ENCODE data around the gene GNB5. TPM values are rescaled to one million over a fixed set of nuclear protein-coding genes. Genes with fewer than 3 reads are reported as not detected.

Gene GNB5
- total RNA-seq, 1 donor from 2014 or later, result 25.6 TPM

DNA sequence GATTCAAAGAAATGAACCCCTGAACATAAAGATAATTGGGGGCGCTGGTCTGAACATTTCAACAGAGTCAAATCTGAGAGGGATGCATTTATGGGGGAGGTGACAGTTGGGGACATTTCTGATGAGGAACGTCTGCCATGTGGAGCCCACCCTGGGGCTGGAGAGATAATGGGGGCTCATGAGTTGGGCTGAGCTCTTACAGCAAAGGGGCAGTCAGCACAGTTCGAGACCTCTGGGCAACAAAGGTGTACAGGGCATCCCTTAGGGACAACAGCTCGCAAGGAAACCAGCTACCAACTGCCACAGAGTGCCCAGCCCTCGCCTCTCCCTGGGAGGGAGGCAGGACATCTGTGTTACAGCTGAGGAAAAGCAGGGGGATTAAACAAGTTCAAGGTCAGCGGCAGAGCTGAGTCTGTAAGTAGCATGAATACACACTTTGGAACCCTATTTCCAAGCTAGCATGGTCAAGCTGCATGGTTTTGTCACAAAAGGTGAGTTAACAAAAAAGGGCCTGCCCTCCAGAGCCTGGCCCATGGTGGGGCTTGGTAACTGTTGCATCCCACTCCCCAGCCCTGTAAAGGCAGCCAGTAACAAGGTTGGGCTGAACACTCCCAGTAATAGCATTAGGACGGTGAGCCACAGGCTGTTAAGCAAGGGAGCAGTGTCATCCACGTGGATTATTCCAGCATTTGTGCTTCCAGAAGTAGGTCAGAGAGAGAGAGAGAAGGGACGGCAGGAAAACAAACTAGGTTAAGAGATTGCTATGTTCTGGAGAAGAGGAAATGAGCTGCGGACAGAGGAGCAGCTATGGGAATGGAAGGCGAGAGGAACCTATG, 4.3 kb downstream of the GNB5 start:
- Histone ChIP-seq H3K9me3 (ENCODE audit: insufficient read depth, low read depth, low read length) (no peaks in the 10 kb centered on the region), H3K79me2 (ENCODE audit: insufficient read depth, low read length) (no peaks in the 10 kb centered on the region), H3K36me3 (ENCODE audit: insufficient read depth, low read length) (no peaks in the 10 kb centered on the region), H2AFZ (ENCODE audit: low read depth, low read length) (no peak overlapping the region), H3K27ac (ENCODE audit: low read depth, low read length) (no peak overlapping the region), H4K20me1 (ENCODE audit: insufficient read depth, low read length) (no peaks in the 10 kb centered on the region), H3K4me1 (ENCODE audit: insufficient read depth, low read length) (no peaks in the 10 kb centered on the region), H3K4me2 (ENCODE audit: low read length) (no peak overlapping the region), H3K4me3 (ENCODE audit: insufficient read depth, low read depth, low read length) (no peak overlapping the region), H3K9ac (ENCODE audit: low read length) (no peak overlapping the region), H3K27me3 (ENCODE audit: insufficient read depth, low read length) (no peaks in the 10 kb centered on the region)
- Mint-ChIP-seq H3K9me3 (ENCODE audit: unreplicated experiment) (no peaks in the 10 kb centered on the region), H3K4me1 (ENCODE audit: low read depth, unreplicated experiment) (no peaks in the 10 kb centered on the region), H3K27me3 (ENCODE audit: low read depth, unreplicated experiment) (peaks cover 11% of the 10 kb centered on the region), H3K36me3 (ENCODE audit: low read depth, unreplicated experiment) (no peaks in the 10 kb centered on the region), H3K27ac (ENCODE audit: unreplicated experiment) (no peak overlapping the region), H3K4me3 (ENCODE audit: unreplicated experiment) (no peak overlapping the region)
- DNase-seq (ENCODE audit: low read depth) (no peak), FAIRE-seq (no peak)
- TF ChIP-seq, protein P1, sequence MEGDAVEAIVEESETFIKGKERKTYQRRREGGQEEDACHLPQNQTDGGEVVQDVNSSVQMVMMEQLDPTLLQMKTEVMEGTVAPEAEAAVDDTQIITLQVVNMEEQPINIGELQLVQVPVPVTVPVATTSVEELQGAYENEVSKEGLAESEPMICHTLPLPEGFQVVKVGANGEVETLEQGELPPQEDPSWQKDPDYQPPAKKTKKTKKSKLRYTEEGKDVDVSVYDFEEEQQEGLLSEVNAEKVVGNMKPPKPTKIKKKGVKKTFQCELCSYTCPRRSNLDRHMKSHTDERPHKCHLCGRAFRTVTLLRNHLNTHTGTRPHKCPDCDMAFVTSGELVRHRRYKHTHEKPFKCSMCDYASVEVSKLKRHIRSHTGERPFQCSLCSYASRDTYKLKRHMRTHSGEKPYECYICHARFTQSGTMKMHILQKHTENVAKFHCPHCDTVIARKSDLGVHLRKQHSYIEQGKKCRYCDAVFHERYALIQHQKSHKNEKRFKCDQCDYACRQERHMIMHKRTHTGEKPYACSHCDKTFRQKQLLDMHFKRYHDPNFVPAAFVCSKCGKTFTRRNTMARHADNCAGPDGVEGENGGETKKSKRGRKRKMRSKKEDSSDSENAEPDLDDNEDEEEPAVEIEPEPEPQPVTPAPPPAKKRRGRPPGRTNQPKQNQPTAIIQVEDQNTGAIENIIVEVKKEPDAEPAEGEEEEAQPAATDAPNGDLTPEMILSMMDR (IDR thresholded peaks at IDR 0.05; ENCODE audit: insufficient read depth, low read depth, low read length), result no peak
- no peak for TF ChIP-seq EZH2 (IDR thresholded peaks at IDR 0.05; ENCODE audit: insufficient read depth, low read length)

DNA sequence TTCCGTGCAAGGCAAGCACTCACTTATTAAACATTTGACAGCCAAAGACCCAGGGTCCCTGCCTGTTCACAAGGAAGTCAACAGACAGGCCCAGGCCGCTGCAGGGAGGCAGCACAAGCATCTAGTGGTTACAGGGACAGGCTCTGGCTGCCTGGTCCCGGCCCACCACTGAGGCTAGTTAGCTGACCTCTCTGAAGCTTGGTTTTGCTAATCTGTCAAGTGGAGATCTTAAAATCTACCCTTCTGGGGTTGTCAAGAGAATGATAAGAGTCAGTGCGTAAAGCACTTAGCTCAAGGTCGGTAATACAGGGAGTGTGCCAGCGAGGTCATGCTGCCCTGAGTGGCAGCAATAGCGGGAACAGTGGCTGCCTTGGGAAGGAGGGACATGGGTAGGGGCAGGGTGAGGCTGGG, 6.0 kb downstream of the GNB5 start:
- Histone ChIP-seq H3K79me2 (ENCODE audit: insufficient read depth, low read length) (no peaks in the 10 kb centered on the region), H3K27me3 (ENCODE audit: insufficient read depth, low read length) (no peaks in the 10 kb centered on the region), H3K27ac (ENCODE audit: low read depth, low read length) (no peak overlapping the region), H3K9me3 (ENCODE audit: insufficient read depth, low read depth, low read length) (no peaks in the 10 kb centered on the region), H4K20me1 (ENCODE audit: insufficient read depth, low read length) (no peaks in the 10 kb centered on the region), H3K4me2 (ENCODE audit: low read length) (no peak overlapping the region), H3K4me3 (ENCODE audit: insufficient read depth, low read depth, low read length) (no peak overlapping the region), H3K36me3 (ENCODE audit: insufficient read depth, low read length) (no peaks in the 10 kb centered on the region), H3K9ac (ENCODE audit: low read length) (no peak overlapping the region), H3K4me1 (ENCODE audit: insufficient read depth, low read length) (no peaks in the 10 kb centered on the region), H2AFZ (ENCODE audit: low read depth, low read length) (no peak overlapping the region)
- H3K27me3 Mint-ChIP-seq (ENCODE audit: low read depth, unreplicated experiment), result peaks cover 16% of the 10 kb centered on the region
- DNase-seq (ENCODE audit: low read depth) (no peak), FAIRE-seq (no peak)
- no peak overlapping the region for H3K27ac Mint-ChIP-seq (ENCODE audit: unreplicated experiment)
- H3K9me3 Mint-ChIP-seq (ENCODE audit: unreplicated experiment), result no peaks in the 10 kb centered on the region
- no peaks in the 10 kb centered on the region for H3K4me1 Mint-ChIP-seq (ENCODE audit: low read depth, unreplicated experiment)
- TF ChIP-seq EZH2 (IDR thresholded peaks at IDR 0.05; ENCODE audit: insufficient read depth, low read length), result no peak
- TF ChIP-seq, protein P1 (IDR thresholded peaks at IDR 0.05; ENCODE audit: insufficient read depth, low read depth, low read length), result no peak
- H3K36me3 Mint-ChIP-seq (ENCODE audit: low read depth, unreplicated experiment), result no peaks in the 10 kb centered on the region
- no peak overlapping the region for H3K4me3 Mint-ChIP-seq (ENCODE audit: unreplicated experiment)

DNA sequence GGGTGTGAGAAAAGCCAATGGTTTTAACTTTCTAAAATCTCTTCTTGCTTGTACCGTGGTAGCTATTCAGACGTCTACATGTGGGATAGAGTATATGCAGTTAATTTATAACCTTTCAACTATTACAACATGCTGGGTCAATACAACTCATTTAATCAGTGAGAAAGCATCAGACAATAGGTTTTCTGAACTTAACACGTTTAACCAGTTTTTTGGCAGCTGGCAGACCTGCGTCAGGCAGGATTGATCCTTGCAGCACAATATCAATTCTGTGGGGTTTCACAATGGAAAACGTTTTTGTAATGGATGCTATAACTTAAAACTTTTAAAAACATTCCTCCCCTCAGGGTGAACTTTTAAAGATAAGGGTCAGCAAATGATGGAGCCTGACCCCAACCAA, 6.5 kb downstream of the GNB5 start:
- Histone ChIP-seq H3K27ac (ENCODE audit: low read depth, low read length) (no peak overlapping the region), H3K27me3 (ENCODE audit: insufficient read depth, low read length) (no peaks in the 10 kb centered on the region), H3K4me1 (ENCODE audit: insufficient read depth, low read length) (no peaks in the 10 kb centered on the region), H4K20me1 (ENCODE audit: insufficient read depth, low read length) (no peaks in the 10 kb centered on the region), H3K79me2 (ENCODE audit: insufficient read depth, low read length) (no peaks in the 10 kb centered on the region), H3K36me3 (ENCODE audit: insufficient read depth, low read length) (no peaks in the 10 kb centered on the region), H3K9ac (ENCODE audit: low read length) (no peak overlapping the region), H2AFZ (ENCODE audit: low read depth, low read length) (no peak overlapping the region), H3K9me3 (ENCODE audit: insufficient read depth, low read depth, low read length) (no peaks in the 10 kb centered on the region), H3K4me3 (ENCODE audit: insufficient read depth, low read depth, low read length) (no peak overlapping the region), H3K4me2 (ENCODE audit: low read length) (no peak overlapping the region)
- H3K9me3 Mint-ChIP-seq (ENCODE audit: unreplicated experiment), result no peaks in the 10 kb centered on the region
- TF ChIP-seq EZH2 (IDR thresholded peaks at IDR 0.05; ENCODE audit: insufficient read depth, low read length), result no peak
- TF ChIP-seq, protein P1 (IDR thresholded peaks at IDR 0.05; ENCODE audit: insufficient read depth, low read depth, low read length), result no peak
- DNase-seq (ENCODE audit: low read depth), result no peak
- H3K27ac Mint-ChIP-seq (ENCODE audit: unreplicated experiment), result no peak overlapping the region
- no peaks in the 10 kb centered on the region for H3K36me3 Mint-ChIP-seq (ENCODE audit: low read depth, unreplicated experiment)
- FAIRE-seq, result no peak
- peaks cover 16% of the 10 kb centered on the region for H3K27me3 Mint-ChIP-seq (ENCODE audit: low read depth, unreplicated experiment)
- no peaks in the 10 kb centered on the region for H3K4me1 Mint-ChIP-seq (ENCODE audit: low read depth, unreplicated experiment)
- H3K4me3 Mint-ChIP-seq (ENCODE audit: unreplicated experiment), result no peak overlapping the region
